Mucosa of gallbladder (tissue), 1 donor: Measurements from ENCODE around the gene SERPINB10. TPM values are rescaled to one million over a fixed set of nuclear protein-coding genes. Genes with fewer than 3 reads are reported as not detected.

ENCODE experiments used
- DNase-seq: peaks from one replicate; pipeline ENCODE4 v3.0.0-alpha.2; 2020; ENCODE audit warnings: low spot score
- total RNA-seq: library from RNA; stranded (reverse); gene quantifications from one replicate; pipeline ENCODE4 v1.2.1, GENCODE V29; 2021
- donor health status: DM: no; HTN: no; CAD: no.

Gene SERPINB10, protein sequence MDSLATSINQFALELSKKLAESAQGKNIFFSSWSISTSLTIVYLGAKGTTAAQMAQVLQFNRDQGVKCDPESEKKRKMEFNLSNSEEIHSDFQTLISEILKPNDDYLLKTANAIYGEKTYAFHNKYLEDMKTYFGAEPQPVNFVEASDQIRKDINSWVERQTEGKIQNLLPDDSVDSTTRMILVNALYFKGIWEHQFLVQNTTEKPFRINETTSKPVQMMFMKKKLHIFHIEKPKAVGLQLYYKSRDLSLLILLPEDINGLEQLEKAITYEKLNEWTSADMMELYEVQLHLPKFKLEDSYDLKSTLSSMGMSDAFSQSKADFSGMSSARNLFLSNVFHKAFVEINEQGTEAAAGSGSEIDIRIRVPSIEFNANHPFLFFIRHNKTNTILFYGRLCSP
- not detected for total RNA-seq

DNA sequence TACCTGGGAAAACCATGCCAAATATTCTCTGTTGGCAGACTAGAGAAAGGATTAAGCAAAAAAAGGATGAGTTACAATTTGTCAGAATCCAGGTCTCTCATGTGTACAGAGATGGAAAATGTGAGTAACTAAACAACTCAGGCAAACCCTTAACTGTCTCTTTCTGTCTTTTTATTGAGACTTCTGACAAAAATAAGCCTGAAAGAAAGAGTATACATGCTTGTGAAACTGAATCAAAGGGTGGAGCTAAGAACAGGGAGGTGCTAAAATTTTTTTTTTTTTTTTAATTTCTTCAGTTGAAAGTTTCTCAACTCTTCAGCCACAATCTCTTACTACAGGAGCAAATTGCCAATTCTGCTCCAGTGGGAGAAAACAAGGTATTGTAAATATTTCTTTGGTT is at the start of gene SERPINB10:
SERPINB10 (plus strand) TSS at position 295 of the 400 bp plus-strand sequence. CDS start 7,553 bp downstream, outside the sequence.
- no peak for DNase-seq

DNA sequence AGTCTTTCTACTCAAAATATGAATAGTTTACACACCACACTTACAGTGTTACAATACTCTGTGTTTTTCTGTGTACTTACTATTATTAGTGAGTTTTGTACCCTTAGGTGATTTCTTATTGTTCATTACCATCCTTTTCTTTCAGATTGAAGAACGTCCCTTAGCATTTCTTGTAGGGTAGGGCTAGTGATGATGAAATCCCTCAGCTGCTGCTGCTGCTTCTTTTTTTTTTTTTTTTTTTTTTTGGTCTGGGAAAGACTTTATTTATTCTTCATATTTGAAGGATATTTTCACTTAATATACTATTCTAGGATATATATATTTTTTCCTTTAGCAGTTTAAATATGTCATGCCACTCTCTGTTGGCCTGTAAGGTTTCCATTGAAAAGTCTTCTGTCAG is 49.3 kb upstream of the SERPINB10 start:
- no peak for DNase-seq

DNA sequence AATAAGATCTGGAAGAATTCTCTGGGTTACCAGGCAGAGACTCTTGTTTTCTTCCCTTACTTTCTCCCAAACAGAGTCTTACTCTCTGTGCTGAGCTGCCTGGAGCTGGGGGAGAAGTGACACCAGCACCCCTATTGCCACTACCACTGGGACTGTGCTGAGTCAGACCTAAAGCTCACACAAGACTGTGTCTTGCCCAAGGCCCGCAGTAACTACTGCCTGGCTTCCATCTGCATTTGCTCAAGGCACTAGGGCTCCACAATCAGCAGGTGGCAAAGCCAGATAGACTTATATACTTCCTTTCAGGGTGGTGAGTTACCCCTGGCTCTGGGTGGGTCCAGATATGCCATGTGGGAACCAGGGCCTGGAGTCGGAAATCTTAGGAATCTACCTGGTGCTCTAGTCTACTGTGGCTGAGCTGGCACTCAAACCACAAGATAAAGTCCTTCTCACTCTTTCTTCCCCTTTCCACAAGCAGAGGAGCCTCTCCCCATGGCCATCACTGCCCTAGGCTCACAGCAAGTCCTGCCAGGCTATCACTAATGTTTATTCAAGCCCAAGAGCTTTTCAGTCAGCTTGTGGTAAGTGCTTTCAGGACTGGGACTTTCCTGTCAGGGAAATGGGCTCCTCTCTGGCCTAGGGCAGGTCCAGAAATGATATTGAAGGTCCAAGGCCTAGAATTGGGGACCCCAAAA is 47.8 kb upstream of the SERPINB10 start:
- DNase-seq: no peak

DNA sequence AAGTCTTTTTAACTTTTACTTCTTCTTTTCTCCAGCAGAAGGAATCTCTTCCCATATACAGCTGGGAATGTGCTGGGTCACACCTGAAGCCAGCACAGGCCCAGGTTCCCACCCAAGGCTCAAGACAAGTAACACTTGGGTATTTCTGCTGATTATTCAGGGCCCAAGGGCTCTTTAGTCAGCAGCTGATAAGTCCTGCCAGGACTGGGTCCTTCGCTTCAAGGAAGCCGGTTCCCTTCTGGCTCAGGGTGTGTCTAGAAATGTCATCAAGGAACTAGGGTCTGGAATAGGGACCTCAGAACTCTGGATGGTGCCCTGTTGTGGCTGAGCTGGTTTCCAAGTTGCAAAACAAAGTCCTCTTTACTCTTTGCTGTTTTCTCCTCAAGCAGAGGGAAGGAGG is 47.2 kb upstream of the SERPINB10 start:
- DNase-seq: no peak

DNA sequence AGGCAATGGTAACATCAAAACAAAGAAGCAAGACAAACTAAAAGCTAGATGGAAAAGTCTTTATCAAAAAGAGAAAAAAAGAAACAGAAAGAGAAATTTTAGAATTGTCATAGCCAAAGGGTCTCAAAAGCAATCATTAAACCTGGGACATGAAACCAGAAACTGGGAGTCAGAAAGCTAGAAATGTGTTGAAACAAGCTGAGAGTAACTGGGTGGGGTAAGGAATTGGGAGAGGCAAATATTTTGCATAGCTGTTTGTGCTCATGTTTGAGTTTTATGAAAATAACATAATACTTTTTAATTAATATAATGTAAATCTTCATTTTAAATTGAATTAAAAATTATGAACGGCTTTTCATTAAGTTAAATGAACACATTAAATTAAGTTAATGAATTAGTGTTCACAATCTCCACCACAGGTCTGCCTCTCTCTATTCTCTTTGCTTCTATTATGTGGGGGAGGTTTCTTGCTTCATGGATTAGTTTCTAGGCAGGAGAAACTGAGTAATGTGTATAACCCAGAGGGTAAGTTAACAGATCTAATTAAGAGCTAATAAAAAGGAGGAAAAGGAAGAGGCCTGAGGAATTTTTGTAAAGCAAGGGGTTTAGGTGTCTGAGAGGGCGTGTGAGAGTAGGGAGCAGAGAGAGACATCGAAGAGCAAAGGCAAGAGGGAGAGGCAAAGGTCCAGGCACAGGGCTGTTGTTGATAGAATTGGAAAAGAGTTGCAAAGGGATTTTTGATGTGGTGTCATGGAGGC is 40.2 kb upstream of the SERPINB10 start:
- DNase-seq: no peak

DNA sequence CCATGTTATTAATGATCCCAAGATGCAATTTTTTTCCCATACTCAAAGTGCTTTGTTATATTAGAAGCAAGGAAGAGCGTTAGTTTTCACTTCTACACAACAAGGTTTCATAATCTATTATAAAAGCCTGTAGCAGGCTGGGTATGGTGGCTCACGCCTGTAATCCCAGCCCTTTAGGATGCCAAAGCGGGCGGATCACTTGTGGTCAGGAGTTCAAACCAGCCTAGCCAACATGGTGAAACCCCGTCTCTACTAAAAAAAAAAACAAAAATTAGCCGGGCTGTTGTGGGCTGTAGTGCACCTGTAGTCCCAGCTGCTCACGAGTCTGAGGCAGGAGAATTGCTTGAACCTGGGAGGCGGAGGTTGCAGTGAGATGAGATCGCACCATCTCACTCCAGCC is 39.2 kb upstream of the SERPINB10 start:
- DNase-seq: no peak

DNA sequence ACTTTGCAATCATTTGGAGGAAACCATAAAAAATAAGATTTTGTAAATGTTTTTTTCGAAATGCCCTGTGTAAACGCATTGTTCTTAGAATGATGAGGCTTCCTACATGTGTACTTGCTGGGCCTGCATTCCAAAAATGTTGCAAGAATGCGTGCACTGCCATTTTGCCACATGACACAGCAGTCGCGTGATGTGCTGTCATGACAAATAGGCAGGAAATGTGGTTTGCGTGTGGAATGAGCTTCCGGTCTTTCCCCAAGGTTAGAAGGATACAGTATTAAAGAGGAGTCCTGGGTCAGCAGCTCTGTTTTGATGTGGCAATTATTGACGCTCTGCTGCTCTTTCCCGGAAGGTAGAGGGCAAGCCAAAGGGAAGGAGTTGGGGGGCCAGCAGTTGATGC is 38.4 kb upstream of the SERPINB10 start:
- DNase-seq: no peak

DNA sequence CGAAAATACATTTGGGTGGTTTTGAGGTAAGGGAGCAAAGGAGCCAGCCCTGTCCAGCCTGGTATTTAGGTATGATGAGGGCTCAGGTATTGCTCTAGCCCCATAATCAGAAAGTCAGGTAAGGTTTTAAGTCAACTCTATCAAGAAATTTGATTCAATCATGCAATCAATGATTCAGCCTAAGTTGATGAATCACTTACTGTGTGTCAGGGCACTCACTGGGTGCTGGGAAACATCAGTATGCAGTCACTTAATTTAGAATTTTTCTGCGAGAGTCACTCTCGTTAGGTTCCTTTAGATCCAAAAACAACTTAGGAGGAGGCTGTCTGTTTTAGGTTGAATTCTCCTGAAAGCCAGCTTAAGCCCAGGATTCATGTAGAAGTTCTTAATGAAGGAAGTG is 37.9 kb upstream of the SERPINB10 start:
- DNase-seq: no peak

DNA sequence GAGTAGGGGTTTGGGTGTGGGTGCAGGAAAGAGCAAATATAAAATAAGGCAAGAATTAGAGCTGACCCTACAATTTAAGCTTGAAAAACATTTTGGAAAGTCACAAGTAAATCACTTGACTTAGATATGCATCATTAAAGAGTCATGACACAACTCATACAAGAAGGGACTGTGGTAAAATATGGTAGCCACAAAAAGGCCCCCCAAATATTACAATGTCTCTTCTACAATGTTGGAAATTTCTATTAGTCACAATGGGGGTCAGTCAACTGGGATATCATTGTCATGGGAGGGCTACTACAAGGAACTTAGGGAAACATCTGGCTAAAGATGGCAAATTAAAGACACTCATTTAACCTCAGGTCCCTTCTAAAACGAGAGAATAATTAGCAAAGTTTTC is 35.9 kb upstream of the SERPINB10 start:
- no peak for DNase-seq

DNA sequence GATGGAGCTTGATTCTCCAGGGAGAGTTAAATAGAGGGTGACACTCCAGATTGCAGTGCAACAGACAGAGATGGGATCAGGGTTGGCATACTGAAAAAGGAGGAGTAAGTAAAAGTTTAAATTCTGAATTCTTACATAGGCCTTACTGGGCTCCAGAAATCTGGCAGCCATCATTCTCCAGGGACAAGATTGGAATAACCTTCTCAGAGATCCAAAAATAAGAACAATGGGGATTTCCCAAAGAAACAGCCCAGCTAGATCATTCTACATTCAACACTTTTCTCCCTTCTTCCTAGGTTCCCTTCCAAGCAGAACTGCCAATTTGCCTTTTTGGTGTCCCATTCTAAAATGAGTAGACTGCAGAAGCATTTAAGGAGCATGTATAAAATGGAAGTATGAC is 35.2 kb upstream of the SERPINB10 start:
- no peak for DNase-seq

DNA sequence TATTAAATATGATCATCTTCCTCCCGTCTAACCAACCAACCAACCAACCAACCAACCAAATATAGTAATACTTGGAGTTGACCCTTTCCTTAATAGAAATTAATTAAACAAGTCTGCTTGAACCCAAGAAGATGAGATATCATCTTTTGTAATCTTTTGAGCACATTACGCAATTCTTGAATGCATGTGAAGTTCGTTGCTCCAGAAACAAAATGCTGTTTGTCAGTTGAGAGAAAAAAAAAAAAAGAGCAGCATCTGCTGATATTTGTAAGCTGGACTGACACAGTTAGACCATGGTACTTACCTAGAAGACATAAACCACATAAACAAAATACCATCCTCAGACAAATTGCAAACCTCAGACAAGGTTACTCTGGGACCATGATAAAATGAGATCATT is 29.4 kb upstream of the SERPINB10 start:
- DNase-seq: no peak

DNA sequence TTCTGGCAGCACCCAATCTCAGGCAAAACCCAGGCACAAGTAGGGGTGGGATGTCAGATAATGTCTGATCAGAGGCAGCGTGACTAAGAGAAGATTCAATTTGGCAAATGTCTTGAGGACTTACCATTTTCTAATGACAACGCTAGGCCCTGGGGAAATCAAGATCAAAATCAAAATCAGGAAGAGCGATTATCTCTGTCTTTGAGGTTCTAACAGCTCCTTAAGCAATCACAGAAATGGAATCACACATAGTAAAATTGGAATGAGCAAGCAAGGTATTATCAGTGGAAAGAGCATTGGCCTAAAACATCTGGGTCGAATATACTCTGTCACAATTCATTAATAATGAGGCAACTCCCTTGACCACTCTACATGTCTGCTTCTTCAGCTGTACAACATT is 28.8 kb upstream of the SERPINB10 start:
- DNase-seq: no peak

DNA sequence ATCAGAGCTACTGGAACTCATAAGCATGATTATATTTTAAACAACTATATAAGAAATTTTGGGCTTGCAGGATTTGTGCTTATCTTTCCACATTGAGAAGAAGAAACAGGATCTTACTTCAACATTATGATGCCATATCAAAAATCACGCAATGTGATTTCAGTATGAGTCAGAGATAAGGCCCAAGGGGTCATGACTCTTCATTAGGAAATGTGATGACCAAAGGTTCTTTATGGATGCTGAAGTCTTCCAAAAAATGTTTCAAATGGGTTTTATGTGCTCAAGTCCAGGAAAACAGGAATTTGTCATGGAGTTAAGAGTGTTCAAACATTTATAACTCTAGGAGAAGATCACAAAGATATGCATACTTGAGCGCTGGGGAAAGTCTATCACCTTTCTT is 28.0 kb upstream of the SERPINB10 start:
- no peak for DNase-seq

DNA sequence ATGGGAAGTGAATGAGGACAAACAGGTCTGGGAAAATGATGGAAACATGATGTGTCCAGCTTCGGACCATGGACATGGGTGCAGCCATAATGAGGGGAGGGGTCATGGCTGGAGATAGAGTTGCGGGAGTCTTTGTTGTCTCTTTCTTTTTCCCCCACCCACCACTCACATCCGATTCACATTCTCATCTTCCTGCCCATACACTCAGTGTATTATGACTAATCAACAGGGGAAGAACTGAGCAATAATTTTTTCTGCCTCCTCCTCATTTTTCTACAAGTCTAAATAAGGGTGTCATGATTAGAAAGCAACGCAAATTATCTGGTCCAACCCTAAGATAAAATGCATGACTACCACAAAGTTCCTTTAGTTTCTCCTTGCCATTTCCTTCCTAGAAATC is 25.9 kb upstream of the SERPINB10 start:
- no peak for DNase-seq

DNA sequence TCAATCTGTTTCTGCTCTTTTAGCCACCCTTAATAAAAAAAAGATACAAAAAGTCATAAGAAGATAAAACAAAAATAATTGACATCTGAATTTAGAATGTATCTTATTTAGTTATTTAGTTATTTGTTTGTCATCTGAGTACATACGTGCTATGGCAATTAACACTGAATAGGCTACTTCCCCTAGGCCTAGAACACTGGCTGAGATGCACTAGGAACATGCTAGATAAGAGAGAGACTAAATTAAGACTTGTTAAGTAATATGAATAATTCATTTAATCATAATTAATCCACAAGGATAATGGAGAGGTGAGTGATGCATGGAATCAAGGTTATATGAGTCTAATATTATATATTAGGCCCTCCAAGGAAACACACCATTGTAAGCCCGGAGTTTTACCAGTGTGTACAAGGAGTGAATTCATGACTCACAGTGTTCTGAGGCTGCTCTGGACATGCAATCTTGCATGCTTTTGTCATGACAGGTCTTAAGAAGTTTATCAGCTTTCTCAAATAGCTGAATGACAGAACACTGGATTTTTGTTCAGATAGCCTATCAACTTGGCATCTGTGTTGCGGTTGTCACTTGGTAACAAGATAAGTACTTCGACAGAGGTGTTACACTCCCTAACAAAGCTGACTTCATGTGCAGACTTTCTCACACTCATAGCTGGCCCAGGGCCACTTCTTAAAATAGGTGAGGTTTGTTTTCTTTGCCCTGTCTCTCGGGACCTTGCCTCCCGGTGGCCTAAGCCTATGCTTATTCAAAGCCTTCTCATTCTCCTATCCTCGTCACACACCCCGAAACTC is 25.2 kb upstream of the SERPINB10 start:
- no peak for DNase-seq

DNA sequence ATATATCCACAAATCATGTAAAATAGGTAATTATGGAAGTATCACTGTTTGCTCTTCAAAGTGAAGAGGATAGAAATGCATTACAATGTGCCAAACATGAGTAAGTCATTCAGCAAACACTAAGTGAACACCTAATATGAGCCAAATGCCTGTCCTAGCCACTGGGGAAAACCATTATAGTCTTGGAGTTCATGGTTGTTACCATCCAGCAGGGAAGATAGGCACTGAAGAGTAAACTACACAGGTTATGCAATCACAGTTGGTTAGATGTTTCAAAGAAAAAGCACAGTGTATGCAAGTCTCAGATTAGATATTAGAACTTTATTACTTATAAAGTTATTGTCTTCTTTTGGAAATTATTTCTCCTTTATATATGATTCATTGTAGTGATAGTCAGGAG is 24.1 kb upstream of the SERPINB10 start:
- DNase-seq: no peak

DNA sequence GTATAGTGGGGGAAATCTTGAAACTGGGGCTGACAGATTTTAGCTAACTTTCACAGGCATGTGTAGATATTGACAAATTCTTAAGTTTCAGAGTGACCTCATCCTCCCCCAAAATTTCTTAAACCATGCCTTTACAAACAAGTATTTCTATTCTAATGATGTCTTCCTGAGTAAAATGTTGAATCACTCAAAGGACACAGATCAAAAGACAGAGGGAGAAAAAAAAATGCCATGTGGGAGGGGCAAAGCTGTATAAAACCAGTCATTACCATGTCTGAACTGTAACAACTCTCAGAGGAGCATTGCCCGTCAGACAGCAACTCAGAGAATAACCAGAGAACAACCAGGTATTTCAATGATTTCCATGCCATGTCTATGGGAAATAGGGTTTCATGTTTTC is 20.3 kb upstream of the SERPINB10 start, which contains the start of gene SERPINB2:
SERPINB2 (plus strand) TSS at position 282 of the 400 bp plus-strand sequence. CDS start 3,740 bp downstream, outside the sequence.
- no peak for DNase-seq

DNA sequence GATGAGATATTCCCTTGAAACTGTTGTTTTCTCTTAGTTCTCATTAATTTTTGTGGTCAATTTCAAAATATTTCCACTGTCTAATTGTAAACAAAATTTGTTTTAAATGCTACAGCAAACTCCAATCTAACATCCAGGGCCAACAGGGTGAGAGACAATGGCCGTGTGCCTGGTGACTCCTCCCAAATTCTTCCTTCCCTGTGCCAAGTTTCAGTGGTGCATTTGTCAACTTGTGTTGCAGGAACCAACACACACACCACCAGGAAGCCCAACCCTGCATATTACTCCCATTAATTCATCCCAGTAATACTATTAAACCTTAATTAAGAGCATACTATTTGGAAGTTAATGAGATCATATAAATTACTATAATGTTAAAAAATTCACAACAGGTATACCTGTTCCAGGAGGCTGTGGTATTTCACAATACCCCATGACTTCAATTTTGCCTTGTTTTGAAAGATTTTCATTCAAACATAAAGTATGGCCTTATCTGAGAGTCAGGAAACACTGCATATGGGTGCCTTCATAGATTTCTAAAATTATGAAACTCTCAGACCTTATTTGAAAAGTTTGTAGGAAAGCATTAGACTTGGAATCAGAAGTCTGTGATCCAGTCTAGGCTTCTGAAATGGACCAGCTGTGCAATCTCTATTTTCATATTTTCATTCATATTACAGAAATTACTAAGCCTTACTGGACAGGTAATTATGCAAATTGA is 19.1 kb upstream of the SERPINB10 start:
- no peak for DNase-seq

DNA sequence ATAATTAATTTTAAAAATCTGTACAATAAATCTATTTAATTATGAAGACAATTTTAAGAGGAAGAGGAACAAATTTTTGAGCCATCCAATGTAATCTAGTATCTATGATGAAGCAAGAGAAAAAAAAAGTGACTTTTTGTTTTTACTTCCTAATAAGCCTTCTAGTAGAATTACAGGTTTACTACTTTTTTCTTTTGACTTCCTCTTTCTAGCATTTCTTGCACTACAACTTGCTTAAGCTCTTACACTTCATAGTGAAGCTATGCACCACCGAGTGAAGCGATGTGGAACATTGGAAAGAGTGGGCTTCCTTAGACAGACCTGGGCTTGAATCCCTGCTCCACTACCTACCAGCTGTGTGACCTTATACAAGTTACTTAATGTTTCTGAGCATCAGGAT is 18.1 kb upstream of the SERPINB10 start:
- no peak for DNase-seq

DNA sequence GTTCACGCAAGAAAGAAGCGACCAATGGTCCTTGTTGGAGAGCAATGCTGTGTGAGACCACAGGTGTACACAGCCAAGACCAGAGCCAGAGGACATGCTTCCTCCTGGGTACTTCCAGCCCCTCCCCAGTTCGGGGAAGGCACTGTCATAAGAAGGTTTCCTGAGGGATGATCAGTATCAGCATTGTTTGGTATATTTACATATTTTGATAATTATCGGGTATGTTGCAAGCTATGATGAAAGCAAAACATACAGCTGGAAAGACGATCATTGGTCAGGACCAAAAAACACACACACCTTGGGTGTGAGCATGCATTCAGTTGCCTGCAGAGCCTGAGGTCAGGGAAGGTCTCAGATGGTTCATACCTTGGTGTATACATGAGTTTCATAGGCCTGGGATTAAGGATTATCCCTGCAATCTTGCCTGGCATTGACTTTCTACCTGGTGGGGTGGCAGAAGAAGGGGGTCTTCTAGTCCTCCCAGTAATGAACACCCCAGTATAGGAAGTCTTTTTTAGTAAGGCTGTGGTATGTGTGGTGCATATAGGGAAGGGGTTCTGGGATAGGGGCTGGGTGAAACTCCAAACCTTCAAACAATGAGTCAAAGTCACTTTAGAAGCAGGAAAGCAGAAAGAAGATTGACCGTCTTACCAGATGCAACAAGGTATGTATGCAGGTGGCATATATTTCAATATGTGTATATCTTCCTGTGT is 17.4 kb upstream of the SERPINB10 start:
- no peak for DNase-seq
